Gastrocnemius medialis (tissue), 4 donors: ENCODE results near the gene ZNF516. TPM values are rescaled to one million over a fixed set of nuclear protein-coding genes. Genes with fewer than 3 reads are reported as not detected.

ENCODE experiments used
- ATAC-seq, 2 donors: fragments of 150-250 bp; one replicate each; pipeline ENCODE4 v1.9.1; 2016
- DNase-seq, 2 donors: peaks; one replicate each; pipeline ENCODE4 v3.0.0-alpha.2; 2019
- H3K27ac ChIP-seq, 4 donors: fragments of 200-600 bp; sonication (generic); 1 replicate in 1 of 4; 2 replicates in 3 of 4; pipeline ENCODE4 v1.5.1; 2016 to 2018; ENCODE audit warnings: mild to moderate bottlenecking in 2 of 4, moderate library complexity in 1 of 4
- H3K27me3 ChIP-seq, 3 donors: fragments of 200-600 bp; sonication (generic) in 2 of 3; 1 replicate in 1 of 3; 2 replicates in 2 of 3; pipeline versions ENCODE4 v1.5.1 to v1.6.0; 2016 to 2019; ENCODE audit warnings: mild to moderate bottlenecking in 1 of 3, moderate library complexity in 1 of 3
- H3K36me3 ChIP-seq, 2 donors: fragments of 200-600 bp; sonication (generic) in 1 of 2; one replicate each; pipeline ENCODE4 v1.5.1; 2017 to 2018
- H3K4me1 ChIP-seq, 2 donors: fragments of 200-600 bp; sonication (generic) in 1 of 2; one replicate each; pipeline ENCODE4 v1.5.1; 2016 to 2017; ENCODE audit warnings: mild to moderate bottlenecking in 2 of 2
- H3K4me3 ChIP-seq, 4 donors: fragments of 200-600 bp; sonication (generic) in 3 of 4; 1 replicate in 1 of 4; 2 replicates in 3 of 4; pipeline ENCODE4 v1.5.1; 2016 to 2019; ENCODE audit warnings: mild to moderate bottlenecking in 2 of 4
- H3K9me3 ChIP-seq, 3 donors: fragments of 200-600 bp; sonication (generic) in 2 of 3; 1 replicate in 1 of 3; 2 replicates in 2 of 3; pipeline ENCODE4 v1.5.1; 2016 to 2019
- POLR2A ChIP-seq, 2 donors: fragments of 450-650 bp; IDR thresholded peaks; one replicate each; pipeline ENCODE4 v1.6.1; 2017; ENCODE audit warnings: antibody characterized with exemption in 2 of 2, mild to moderate bottlenecking in 2 of 2, moderate library complexity in 2 of 2
- in situ Hi-C, 4 donors: fragments of 200-750 bp; cut with MboI; loops; one replicate each; pipeline versions ENCODE4 v1.15.0 to v1.8.0; 2017; ENCODE audit warnings: low sequenced_read_pairs in 4 of 4
- intact Hi-C: fragments of 100-400 bp; cut with DNase I; formaldehyde crosslinking; loops from one replicate; pipeline ENCODE4 v1.15.1; 2023; ENCODE audit warnings: low total_unique reads
- total RNA-seq, 4 donors: library from RNA; depleted of rRNA; stranded (reverse); fragments of >200 nt; gene quantifications; one replicate each; pipeline versions ENCODE4 v1.1.0 to v1.2.3, GENCODE V29; 2016
- TF ChIP-seq, protein P1 (sequence below), 5 experiments: fragments of 450-650 bp in 3 of 5; fragments of 200-600 bp in 2 of 5; sonication (generic) in 2 of 5; IDR thresholded peaks in 4 of 5; conservative IDR thresholded peaks in 1 of 5; 1 replicate in 4 of 5; 2 replicates in 1 of 5; pipeline ENCODE4 v1.5.1; 2016 to 2019; ENCODE audit warnings: antibody characterized with exemption in 5 of 5, mild to moderate bottlenecking in 3 of 5, moderate library complexity in 3 of 5

ZNF516 gene
- total RNA-seq, 4 donors from 2014 or later = 8.4 to 19.3 (median 12.4) TPM

DNA sequence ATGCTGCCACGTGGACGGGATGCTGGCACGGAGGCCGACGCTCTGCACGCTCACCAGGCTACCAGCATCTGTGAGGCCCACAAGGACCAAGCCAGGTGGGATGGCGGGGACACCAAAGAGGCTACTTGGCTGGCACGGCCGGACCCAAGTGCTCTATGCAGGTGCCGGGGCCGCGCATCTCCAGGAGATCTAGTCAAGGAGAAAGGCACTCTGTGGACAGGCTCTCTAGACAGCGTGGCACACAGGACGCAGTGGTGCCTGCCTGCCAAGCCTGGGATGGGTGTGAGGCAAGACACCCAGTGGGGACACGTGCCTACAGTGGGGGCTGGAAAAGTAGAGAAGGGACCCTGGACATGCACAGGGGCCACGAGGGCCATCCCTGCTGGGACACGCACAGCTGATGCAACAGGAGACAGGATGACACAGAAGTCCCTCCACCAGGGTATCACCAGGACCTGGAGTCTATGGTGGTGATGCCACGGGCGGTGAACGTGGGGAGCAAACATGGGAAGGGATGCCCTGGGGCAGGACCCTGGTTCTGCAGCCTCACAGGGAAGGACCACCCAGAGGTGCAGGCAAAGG, 28.5 kb downstream of the ZNF516 start:
- no peak for ATAC-seq
- TF ChIP-seq, protein P1, sequence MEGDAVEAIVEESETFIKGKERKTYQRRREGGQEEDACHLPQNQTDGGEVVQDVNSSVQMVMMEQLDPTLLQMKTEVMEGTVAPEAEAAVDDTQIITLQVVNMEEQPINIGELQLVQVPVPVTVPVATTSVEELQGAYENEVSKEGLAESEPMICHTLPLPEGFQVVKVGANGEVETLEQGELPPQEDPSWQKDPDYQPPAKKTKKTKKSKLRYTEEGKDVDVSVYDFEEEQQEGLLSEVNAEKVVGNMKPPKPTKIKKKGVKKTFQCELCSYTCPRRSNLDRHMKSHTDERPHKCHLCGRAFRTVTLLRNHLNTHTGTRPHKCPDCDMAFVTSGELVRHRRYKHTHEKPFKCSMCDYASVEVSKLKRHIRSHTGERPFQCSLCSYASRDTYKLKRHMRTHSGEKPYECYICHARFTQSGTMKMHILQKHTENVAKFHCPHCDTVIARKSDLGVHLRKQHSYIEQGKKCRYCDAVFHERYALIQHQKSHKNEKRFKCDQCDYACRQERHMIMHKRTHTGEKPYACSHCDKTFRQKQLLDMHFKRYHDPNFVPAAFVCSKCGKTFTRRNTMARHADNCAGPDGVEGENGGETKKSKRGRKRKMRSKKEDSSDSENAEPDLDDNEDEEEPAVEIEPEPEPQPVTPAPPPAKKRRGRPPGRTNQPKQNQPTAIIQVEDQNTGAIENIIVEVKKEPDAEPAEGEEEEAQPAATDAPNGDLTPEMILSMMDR (IDR thresholded peaks at IDR 0.05 in 4 of 5, conservative IDR thresholded peaks at IDR 0.05 in 1 of 5) = no peak
- no peak for TF ChIP-seq POLR2A (IDR thresholded peaks at IDR 0.05)
- no peak for DNase-seq
- Histone ChIP-seq H3K27ac (no peak overlapping the region), H3K27me3 (no peaks in the 10 kb centered on the region), H3K4me3 (no peak overlapping the region), H3K9me3 (no peaks in the 10 kb centered on the region), H3K4me1 (peaks cover 31 to 33% of the 10 kb centered on the region in 2 donors), H3K36me3 (no peaks in the 10 kb centered on the region)
- in situ Hi-C loops (no loop called here), intact Hi-C loops (no loop called here)

DNA sequence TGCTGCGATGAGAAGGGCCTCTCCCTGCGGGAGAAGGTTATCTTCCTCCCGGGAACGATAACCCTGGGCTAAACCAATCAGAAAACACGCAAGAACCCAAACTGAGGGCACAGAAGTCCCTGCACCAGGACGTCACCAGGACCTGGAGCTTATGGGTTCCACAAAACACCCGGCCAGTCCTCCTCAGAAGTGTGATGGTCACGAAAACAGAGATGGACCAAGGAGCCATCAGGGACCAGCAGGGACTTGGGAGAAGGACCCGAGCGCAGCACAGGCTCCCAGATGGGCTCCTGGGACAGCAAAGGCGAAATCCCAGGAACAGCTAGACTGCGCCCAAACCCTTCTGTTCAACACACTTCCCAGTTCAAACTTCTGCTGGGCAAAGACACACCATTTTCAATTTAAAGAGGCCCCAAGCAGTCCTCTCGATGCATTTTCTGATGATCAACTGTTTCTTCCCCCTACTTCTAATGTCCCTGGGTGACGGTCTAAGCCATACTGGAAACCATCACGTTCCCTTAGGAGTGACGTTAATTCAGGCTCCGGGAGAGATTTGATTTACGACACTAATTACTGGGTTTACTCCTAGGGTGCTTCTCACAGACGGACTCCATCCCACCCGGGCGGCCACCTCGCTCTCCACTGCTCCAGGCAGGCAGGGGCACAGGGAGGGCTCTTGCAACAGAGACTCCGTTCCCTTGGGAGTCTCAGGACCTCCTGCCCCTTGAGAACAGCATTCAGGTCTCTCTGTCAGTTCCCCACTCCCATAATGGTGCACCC, 29.2 kb downstream of the ZNF516 start:
- TF ChIP-seq, protein P1 (IDR thresholded peaks at IDR 0.05 in 4 of 5, conservative IDR thresholded peaks at IDR 0.05 in 1 of 5) = no peak
- TF ChIP-seq POLR2A (IDR thresholded peaks at IDR 0.05) = no peak
- no peaks in the 10 kb centered on the region for H3K27me3 ChIP-seq
- H3K27ac ChIP-seq = no peak overlapping the region
- H3K36me3 ChIP-seq = no peaks in the 10 kb centered on the region
- no peak for ATAC-seq
- H3K4me3 ChIP-seq = no peak overlapping the region
- DNase-seq = no peak
- peaks cover 30 to 32% of the 10 kb centered on the region in 2 donors for H3K4me1 ChIP-seq
- intact Hi-C loops (no loop called here), in situ Hi-C loops (no loop called here)
- no peaks in the 10 kb centered on the region for H3K9me3 ChIP-seq

DNA sequence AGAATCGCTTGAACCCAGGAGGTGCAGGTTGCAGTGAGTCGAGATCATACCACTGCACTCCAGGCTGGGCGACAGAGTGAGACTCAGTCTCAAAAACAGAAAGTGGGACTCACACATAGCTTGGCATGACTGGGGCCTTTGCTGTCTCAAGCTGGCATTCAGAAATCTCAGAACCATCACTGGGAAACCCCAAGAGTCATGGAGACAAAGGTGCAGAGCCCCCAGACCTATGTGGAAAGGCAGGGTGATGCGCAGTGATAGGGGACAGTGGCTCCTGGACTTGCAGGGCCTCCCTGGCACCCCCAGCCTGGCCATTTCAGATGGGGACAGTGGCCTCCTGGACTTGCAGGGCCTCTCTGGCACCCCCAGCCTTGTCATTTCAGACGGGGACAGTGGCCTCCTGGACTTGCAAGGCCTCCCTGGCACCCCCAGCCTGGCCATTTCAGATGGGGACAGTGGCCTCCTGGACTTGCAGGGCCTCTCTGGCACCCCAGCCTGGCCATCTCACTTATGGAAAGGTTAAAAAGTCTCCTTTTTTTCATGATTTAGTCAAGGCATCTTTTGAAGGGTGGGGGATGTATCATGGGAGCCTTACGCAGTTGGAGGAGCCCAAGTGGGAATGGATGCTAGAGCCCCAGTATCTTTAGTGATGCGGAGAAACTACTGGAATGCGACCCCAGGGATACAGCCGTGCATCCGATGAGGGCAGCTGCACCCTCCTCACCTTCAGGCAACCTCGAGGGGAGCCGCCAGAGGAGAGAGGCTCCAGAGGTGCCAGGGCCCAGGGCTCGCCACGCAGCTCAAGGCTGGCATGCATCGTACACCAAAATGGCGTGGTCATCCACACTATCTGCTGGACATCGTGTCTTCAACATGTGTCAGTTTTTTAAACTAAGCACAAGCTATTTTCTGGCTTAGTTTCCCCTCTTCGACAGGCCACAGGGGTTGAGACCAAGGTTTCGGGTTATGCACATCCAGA, 30.5 kb downstream of the ZNF516 start:
- H3K4me3 ChIP-seq = no peak overlapping the region
- H3K36me3 ChIP-seq = no peaks in the 10 kb centered on the region
- H3K9me3 ChIP-seq = no peaks in the 10 kb centered on the region
- ATAC-seq (no peak), DNase-seq (no peak)
- no peak overlapping the region for H3K27ac ChIP-seq
- intact Hi-C loops (no loop called here), in situ Hi-C loops (no loop called here)
- peaks cover 29 to 31% of the 10 kb centered on the region in 2 donors for H3K4me1 ChIP-seq
- no peaks in the 10 kb centered on the region for H3K27me3 ChIP-seq
- no peak for TF ChIP-seq POLR2A (IDR thresholded peaks at IDR 0.05)
- TF ChIP-seq, protein P1 (IDR thresholded peaks at IDR 0.05 in 4 of 5, conservative IDR thresholded peaks at IDR 0.05 in 1 of 5) = no peak

- ATAC-seq (no peak), DNase-seq (no peak)
- no peaks in the 10 kb centered on the region for H3K27me3 ChIP-seq
- TF ChIP-seq POLR2A (IDR thresholded peaks at IDR 0.05) = no peak
- TF ChIP-seq, protein P1 (IDR thresholded peaks at IDR 0.05 in 4 of 5, conservative IDR thresholded peaks at IDR 0.05 in 1 of 5) = no peak
- in situ Hi-C loops = no loop called here
- no peaks in the 10 kb centered on the region for H3K9me3 ChIP-seq
- H3K27ac ChIP-seq = no peak overlapping the region
- H3K4me3 ChIP-seq = no peak overlapping the region
- H3K4me1 ChIP-seq = peaks cover 31% of the 10 kb centered on the region in 2 donors
- intact Hi-C loops = no loop called here
- H3K36me3 ChIP-seq = no peaks in the 10 kb centered on the region
These were observed 31.2 kb downstream of the ZNF516 start for GRCh38 chr18:76463872-76464271.
